Forelimb muscle (tissue), 1 donor: ENCODE measurements around the gene PRPSAP2. TPM values are rescaled to one million over a fixed set of nuclear protein-coding genes. Genes with fewer than 3 reads are reported as not detected.

ENCODE experiments used
- polyA plus RNA-seq: library from polyadenylated mRNA; unstranded; fragments of 120-200 nt; gene quantifications from one replicate; pipeline ENCODE4 v1.2.1, GENCODE V29; 2013; ENCODE audit not compliant: insufficient read length

Gene PRPSAP2
- polyA plus RNA-seq, 1 donor, result 23.9 TPM

Other genes with a start within 250 kb of the PRPSAP2 start
- gene TBC1D28, start 213.7 kb upstream of the PRPSAP2 start, polyA plus RNA-seq, result not detected
- gene FOXO3B, start 175.8 kb upstream of the PRPSAP2 start, polyA plus RNA-seq, result 3.1 TPM
- gene FBXW10, start 114.1 kb upstream of the PRPSAP2 start, polyA plus RNA-seq, result 0.13 TPM
- 21.0 TPM for gene TVP23B, start 76.9 kb upstream of the PRPSAP2 start, polyA plus RNA-seq
- 0.16 TPM for gene SLC5A10, start 94.0 kb downstream of the PRPSAP2 start, polyA plus RNA-seq
- 0.18 TPM for gene FAM83G, start 146.6 kb downstream of the PRPSAP2 start, polyA plus RNA-seq
- 1.9 TPM for gene GRAP, start 188.8 kb downstream of the PRPSAP2 start, polyA plus RNA-seq